Aorta (tissue), 4 donors: ENCODE measurements around the gene FHIP1A. TPM values are rescaled to one million over a fixed set of nuclear protein-coding genes. Genes with fewer than 3 reads are reported as not detected.

Experiments
- polyA plus RNA-seq, 2 donors: library from polyadenylated mRNA; stranded (reverse); fragments of 200-250 nt; gene quantifications; one replicate each; pipeline ENCODE4 v1.2.3, GENCODE V29; 2013
- total RNA-seq, 2 donors: library from RNA; stranded (reverse); fragmentation: NEBNext Ultra II Directional; extraction: Animal tissue kit (Norgen Biotek cat#: 25700); gene quantifications; one replicate each; pipeline ENCODE4 v1.2.1, GENCODE V29; 2021
- donor health status: healthy with polysubstance abuse.
- donor health status: Bipolar disorder and iron deficiency.
- donor health status: DM: no; HTN: no; CAD: no.
- donor health status: DM: yes; HTN: yes; CAD: no.

Gene FHIP1A
- total and polyA plus RNA-seq, 4 donors = 0.88 to 6.2 (median 2.8) TPM; not detected in 1

Other genes starting within 250 kb of the FHIP1A start
- gene PRSS48, start 132.0 kb upstream of the FHIP1A start, total RNA-seq = not detected
- not detected for gene PRSS48, start 132.0 kb upstream of the FHIP1A start, polyA plus RNA-seq
- 100 to 1,000 TPM in 1 of 2 donors, 10 to 100 TPM in 1; 71.5 to 110 TPM for gene SH3D19, start 83.6 kb upstream of the FHIP1A start, total RNA-seq
- gene SH3D19, start 83.6 kb upstream of the FHIP1A start, polyA plus RNA-seq = 10 to 100 TPM; 44.1 to 47.3 TPM